ENCODE results near the gene PNPLA5.

DNA sequence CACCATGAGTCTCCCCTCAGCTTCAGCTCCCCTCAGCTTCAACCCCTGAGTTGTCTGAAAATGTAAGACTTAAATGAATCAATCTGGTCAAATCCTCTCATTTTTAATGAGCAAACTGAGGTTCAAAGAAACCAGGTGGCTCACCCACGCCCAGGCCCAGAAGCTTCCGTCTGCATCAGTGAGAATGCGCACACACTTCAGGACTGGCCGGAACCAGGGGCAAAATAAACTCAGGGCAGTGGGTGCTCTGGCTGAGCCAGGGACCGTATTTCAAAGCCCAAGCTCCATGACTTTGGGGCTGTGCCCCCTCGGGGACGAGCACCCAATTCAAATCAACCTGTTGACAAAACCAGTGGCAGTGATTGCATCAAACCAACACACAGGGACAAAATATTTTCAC, 32.6 kb downstream of the PNPLA5 start:
- TF ChIP-seq, protein P1, sequence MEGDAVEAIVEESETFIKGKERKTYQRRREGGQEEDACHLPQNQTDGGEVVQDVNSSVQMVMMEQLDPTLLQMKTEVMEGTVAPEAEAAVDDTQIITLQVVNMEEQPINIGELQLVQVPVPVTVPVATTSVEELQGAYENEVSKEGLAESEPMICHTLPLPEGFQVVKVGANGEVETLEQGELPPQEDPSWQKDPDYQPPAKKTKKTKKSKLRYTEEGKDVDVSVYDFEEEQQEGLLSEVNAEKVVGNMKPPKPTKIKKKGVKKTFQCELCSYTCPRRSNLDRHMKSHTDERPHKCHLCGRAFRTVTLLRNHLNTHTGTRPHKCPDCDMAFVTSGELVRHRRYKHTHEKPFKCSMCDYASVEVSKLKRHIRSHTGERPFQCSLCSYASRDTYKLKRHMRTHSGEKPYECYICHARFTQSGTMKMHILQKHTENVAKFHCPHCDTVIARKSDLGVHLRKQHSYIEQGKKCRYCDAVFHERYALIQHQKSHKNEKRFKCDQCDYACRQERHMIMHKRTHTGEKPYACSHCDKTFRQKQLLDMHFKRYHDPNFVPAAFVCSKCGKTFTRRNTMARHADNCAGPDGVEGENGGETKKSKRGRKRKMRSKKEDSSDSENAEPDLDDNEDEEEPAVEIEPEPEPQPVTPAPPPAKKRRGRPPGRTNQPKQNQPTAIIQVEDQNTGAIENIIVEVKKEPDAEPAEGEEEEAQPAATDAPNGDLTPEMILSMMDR (IDR thresholded peaks at IDR 0.05; ENCODE audit: insufficient read depth, low read length, poor library complexity, severe bottlenecking): no peak
- TF ChIP-seq EZH2phosphoT487 (conservative IDR thresholded peaks at IDR 0.05; ENCODE audit: low read length): no peak
